IgD-negative memory B cell (primary cell): ENCODE data around the gene FBXO5. TPM values are rescaled to one million over a fixed set of nuclear protein-coding genes. Genes with fewer than 3 reads are reported as not detected.

Experiments used
- H3K27ac Mint-ChIP-seq, 3 donors: one replicate each; pipeline ENCODE4 v1.8.0; 2020 to 2022; ENCODE audit warnings: mild to moderate bottlenecking in 3 of 3, mixed read lengths in 3 of 3, moderate library complexity in 1 of 3
- H3K27me3 Mint-ChIP-seq: one replicate; pipeline ENCODE4 v1.8.0; 2021; ENCODE audit warnings: mixed read lengths
- H3K36me3 Mint-ChIP-seq: one replicate; pipeline ENCODE4 v1.8.0; 2020; ENCODE audit warnings: mild to moderate bottlenecking, mixed read lengths
- H3K4me1 Mint-ChIP-seq, 3 donors: one replicate each; pipeline ENCODE4 v1.8.0; 2020 to 2022; ENCODE audit warnings: mixed read lengths in 3 of 3, mild to moderate bottlenecking in 1 of 3
- H3K4me3 Mint-ChIP-seq, 4 donors: one replicate each; pipeline ENCODE4 v1.8.0; 2020 to 2022; ENCODE audit warnings: mild to moderate bottlenecking in 4 of 4, mixed read lengths in 4 of 4, moderate library complexity in 3 of 4
- H3K9me3 Mint-ChIP-seq, 3 donors: one replicate each; pipeline ENCODE4 v1.8.0; 2020 to 2021; ENCODE audit warnings: mixed read lengths in 3 of 3, mild to moderate bottlenecking in 1 of 3
- polyA plus RNA-seq: library from polyadenylated mRNA; unstranded; fragments of 300-500 nt; fragmentation: Illumina TruSeq; gene quantifications from one replicate; pipeline ENCODE4 v1.2.3, GENCODE V29; 2021

FBXO5 gene, protein sequence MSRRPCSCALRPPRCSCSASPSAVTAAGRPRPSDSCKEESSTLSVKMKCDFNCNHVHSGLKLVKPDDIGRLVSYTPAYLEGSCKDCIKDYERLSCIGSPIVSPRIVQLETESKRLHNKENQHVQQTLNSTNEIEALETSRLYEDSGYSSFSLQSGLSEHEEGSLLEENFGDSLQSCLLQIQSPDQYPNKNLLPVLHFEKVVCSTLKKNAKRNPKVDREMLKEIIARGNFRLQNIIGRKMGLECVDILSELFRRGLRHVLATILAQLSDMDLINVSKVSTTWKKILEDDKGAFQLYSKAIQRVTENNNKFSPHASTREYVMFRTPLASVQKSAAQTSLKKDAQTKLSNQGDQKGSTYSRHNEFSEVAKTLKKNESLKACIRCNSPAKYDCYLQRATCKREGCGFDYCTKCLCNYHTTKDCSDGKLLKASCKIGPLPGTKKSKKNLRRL
- 12.3 TPM for polyA plus RNA-seq

DNA sequence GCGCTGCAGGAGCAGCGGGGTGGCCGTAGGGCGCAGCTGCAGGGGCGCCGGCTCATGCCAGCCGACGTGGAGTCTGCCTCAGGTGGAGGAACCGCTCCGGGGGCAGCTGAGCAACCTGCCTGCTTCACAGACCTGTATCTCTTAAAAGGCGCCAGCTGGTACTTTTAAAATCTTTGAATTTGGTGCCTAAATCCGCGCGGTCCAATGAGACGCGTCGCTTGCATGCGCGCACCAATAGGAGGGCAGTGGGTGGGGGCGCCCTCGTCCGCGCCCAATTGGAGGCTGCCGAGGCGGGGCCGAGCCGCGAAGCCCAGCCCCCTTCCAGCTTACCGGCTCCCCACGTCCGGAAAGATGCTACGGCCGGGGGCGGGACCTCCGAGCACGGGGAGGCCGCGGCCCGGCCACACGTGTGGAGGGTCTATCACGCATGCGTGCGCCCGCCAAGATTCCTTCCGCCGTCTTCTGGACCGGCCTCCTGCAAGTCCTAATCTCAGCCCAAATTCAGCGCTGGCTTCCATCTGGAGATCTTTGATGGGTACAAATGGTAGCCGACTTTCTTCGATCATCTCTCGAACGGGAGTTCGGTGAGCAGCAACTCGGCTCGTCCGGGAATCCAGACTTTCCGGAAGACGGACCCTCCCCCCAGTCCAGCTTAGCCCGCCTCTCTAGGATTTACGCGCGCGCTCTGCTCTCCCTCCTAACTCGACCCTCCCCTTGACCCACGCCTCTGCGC lies at the start of gene FBXO5:
Gene FBXO5, minus strand, starts transcription at position 138 of the 733 bp plus-strand sequence. Its CDS starts 82 bp downstream, at position 56.
- peak within 1 kb of the TSS; percentile 90 to 100 (median 99) for H3K4me3 Mint-ChIP-seq
- H3K36me3 Mint-ChIP-seq: peaks cover 6% of the 10 kb centered on the region
- H3K27me3 Mint-ChIP-seq: no peaks in the 10 kb centered on the region
- no peaks in the 10 kb centered on the region for H3K9me3 Mint-ChIP-seq
- H3K4me1 Mint-ChIP-seq: peaks cover 26 to 37% (median 34%) of the 10 kb centered on the region in 3 donors
- H3K27ac Mint-ChIP-seq: peak within 1 kb of the TSS; percentile 89 to 99 (median 94)

DNA sequence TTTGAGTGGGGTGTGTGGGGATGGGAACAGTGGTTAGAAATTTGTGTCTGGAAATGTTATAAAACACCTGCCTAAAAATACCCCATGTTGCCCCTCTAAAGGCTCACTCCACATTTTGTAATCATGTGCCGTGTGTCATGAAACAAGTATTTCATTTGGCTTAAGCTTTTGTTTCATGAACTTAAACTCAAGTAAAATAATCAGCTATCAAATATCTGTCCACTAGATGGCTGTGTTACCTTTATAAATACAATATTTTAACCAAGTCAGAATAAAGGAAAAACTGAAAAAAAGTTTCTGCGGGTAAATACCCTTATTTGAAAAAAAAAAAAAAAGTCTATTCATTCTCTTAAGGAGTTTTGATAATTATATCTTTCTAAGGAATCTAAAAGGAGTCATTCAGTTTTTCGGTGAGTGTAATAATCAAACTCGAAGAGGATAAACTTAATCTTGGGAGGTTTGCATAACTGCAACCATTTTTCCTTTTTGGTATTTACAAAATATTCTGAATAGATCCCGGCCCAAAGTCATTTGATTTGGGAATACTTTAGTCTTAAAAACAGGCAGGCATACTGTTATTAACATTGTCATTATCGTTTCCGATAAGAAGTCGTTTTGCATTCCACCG lies 49.5 kb upstream of the FBXO5 start:
- Mint-ChIP-seq H3K9me3 (no peaks in the 10 kb centered on the region), H3K36me3 (peaks cover 2% of the 10 kb centered on the region), H3K27me3 (peaks cover 4% of the 10 kb centered on the region)

DNA sequence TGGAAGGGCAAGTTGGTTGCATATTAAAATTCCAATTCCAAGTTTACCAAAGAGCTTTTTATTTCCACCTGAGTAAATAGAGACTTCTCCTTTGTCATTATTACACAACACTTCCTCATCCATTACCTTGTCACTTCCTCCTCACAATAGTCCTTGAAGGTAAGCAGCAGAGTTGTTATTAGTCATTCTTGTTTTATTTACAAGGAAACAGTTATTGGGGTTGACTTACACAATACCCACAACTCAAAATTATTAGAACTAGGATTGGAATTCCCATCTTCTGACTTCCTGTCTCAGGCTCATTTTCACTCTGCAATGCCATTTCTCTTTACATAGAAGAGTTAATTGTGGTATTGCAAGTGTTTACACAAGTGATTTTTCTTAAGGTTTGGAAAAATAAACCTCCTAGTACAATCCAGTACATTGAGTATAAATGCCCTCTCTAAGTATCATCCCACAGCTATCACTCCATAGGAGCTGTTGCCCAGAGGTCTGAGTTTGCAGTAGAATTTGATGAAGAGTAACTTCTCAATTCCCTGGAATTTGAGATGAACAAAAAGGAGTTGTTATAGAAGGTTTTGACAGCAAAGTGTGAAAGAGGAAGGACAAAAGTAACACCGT lies 48.6 kb upstream of the FBXO5 start:
- H3K27ac Mint-ChIP-seq: no peak overlapping the region
- no peaks in the 10 kb centered on the region for H3K36me3 Mint-ChIP-seq

More for the DNA sequence above, 49.5 kb upstream of the FBXO5 start:
- no peak overlapping the region for H3K4me3 Mint-ChIP-seq
- no peak overlapping the region for H3K27ac Mint-ChIP-seq
- no peaks in the 10 kb centered on the region for H3K4me1 Mint-ChIP-seq

DNA sequence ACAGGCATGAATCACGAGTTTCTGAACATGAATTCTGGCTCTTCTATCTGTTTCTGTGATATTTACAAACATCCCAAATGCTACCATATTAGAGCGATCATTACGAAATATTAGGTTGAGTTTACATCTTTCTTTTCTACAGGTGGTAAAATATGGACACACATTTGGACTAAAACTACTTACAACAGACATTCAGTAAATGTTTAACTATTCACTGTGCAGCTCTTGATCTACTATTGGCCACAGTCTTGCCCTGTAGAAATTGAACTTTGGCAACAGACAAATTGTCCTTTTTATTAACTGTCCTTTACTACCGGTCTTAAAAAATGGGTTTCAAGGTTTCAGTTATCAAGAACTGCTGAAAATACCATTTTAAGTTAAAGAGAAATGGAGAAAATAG lies 46.1 kb upstream of the FBXO5 start:
- Mint-ChIP-seq H3K27ac (no peak overlapping the region), H3K27me3 (peaks cover 12% of the 10 kb centered on the region), H3K4me3 (no peak overlapping the region), H3K9me3 (no peaks in the 10 kb centered on the region), H3K4me1 (peaks cover 0 to 6% (median 3%) of the 10 kb centered on the region in 3 donors), H3K36me3 (no peaks in the 10 kb centered on the region)

More for the DNA sequence above, 48.6 kb upstream of the FBXO5 start:
- Mint-ChIP-seq H3K4me1 (no peaks in the 10 kb centered on the region), H3K9me3 (no peaks in the 10 kb centered on the region), H3K4me3 (no peak overlapping the region), H3K27me3 (peaks cover 8% of the 10 kb centered on the region)

DNA sequence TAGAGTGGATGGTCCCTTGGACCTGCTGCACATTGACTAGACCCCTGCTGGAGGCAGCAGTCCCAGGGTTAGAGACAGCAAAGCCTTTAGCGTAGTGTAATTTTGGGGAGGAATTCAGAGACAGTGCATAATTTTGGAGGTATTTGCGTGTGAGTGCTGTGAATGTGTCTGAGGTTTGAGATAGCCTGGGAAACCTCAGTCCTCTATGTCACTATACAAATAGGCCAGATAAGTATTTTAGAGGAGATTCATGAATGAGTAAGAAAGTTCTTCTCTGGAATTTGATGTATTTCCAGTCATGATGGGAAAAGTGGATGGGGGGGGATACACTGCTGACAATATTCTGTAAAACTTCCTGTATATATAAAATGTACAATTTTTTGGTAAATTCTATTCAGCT lies 45.4 kb upstream of the FBXO5 start:
- Mint-ChIP-seq H3K27me3 (peaks cover 12% of the 10 kb centered on the region), H3K4me3 (no peak overlapping the region), H3K27ac (no peak overlapping the region), H3K36me3 (no peaks in the 10 kb centered on the region), H3K9me3 (no peaks in the 10 kb centered on the region), H3K4me1 (peaks cover 0 to 6% (median 3%) of the 10 kb centered on the region in 3 donors)

DNA sequence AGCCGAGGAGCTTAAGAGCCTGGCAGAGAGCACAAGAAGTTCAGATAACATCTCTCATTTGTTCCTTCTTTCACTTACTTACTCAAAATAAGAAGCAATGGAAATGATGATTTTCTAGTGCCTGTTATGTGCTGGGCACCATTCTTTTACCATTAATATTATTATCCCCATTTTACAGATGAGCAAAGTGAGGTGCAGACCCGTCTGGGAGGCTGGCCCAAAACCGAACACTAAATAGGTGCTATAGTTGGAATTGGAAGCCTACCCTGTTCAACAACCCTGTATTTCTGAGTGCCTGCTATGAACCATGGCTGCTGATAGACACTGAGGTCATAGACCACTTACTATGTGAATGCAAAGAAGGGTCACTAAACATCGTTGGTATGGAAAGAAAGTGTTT lies 44.6 kb upstream of the FBXO5 start:
- H3K27ac Mint-ChIP-seq: no peak overlapping the region
- peaks cover 12% of the 10 kb centered on the region for H3K27me3 Mint-ChIP-seq
- H3K4me3 Mint-ChIP-seq: no peak overlapping the region
- H3K36me3 Mint-ChIP-seq: no peaks in the 10 kb centered on the region
- H3K4me1 Mint-ChIP-seq: peaks cover 0 to 6% (median 3%) of the 10 kb centered on the region in 3 donors
- no peaks in the 10 kb centered on the region for H3K9me3 Mint-ChIP-seq

DNA sequence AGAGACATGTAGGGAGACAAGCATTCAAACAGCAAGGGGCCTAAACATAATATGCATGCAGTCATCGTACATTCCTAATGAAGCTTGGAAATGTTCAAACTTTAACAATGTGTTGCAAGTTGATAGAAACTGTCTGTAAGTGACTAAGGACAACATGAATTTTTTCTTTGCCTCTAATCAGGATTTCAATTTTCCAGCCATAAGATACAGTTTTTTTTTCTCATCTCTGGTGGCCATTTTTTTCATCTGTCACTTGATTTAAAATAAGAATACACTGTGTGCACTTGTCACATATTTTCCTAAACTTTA lies 41.8 kb upstream of the FBXO5 start:
- Mint-ChIP-seq H3K27ac (no peak overlapping the region), H3K36me3 (no peaks in the 10 kb centered on the region), H3K4me1 (peaks cover 0 to 6% (median 3%) of the 10 kb centered on the region in 3 donors), H3K9me3 (no peaks in the 10 kb centered on the region), H3K4me3 (no peak overlapping the region), H3K27me3 (peaks cover 16% of the 10 kb centered on the region)

DNA sequence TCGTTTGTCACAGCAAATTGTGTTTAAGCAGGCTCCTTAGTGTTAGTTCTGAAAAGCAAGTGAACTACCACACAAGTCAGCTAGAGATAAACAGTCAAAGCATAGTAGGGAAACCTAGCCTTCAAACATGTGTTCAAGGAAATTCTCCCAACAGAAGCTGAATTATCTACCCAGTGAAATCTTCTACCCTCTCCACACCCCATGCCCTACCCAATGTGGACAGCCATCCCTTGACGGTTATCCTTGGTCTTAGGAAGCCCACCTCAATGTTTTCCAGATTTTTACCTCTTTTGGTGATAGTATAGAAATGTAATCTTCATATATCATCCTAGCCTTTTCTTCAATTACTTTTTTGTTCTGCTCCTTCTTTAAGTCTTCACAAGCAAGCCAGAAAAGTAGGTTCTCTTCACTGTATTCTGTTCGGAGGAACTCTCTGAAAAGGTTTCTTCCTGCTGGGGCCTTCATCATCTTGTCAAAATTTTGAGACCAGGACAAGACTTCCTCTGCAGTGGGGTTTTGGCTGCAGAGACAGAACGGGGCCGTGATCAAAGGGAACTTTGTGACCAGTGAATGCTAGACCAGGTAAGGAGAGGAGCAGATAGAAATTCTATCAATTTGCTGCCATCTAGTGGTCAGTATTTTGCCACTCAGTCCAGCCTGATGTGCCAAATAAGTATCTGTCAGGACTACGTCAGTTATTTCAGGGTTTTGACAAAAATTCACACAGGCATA lies 41.3 kb upstream of the FBXO5 start:
- Mint-ChIP-seq H3K27me3 (peaks cover 17% of the 10 kb centered on the region), H3K27ac (no peak overlapping the region), H3K36me3 (no peaks in the 10 kb centered on the region), H3K4me1 (peaks cover 0 to 6% (median 3%) of the 10 kb centered on the region in 3 donors), H3K9me3 (no peaks in the 10 kb centered on the region), H3K4me3 (no peak overlapping the region)

DNA sequence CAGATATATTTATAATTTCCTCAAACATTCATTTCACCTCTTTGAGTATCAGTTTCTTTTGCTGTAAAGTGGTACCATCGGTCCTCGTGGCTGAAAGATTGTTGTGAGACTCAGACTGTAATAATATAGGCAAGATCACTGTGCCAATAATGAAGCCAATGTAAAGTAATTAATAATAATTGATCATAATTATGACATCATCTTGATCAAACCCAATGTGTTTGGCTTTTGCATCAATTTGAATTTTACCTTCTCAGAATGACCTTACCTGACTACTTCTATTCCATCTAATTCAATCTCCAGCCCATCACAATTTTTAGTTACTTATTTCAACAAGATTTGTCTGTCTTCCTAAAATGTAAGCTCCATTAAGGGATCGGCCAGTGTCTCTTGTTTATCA lies 35.5 kb upstream of the FBXO5 start:
- Mint-ChIP-seq H3K36me3 (no peaks in the 10 kb centered on the region), H3K9me3 (no peaks in the 10 kb centered on the region), H3K4me1 (no peaks in the 10 kb centered on the region), H3K27me3 (peaks cover 13% of the 10 kb centered on the region), H3K4me3 (no peak overlapping the region), H3K27ac (no peak overlapping the region)

DNA sequence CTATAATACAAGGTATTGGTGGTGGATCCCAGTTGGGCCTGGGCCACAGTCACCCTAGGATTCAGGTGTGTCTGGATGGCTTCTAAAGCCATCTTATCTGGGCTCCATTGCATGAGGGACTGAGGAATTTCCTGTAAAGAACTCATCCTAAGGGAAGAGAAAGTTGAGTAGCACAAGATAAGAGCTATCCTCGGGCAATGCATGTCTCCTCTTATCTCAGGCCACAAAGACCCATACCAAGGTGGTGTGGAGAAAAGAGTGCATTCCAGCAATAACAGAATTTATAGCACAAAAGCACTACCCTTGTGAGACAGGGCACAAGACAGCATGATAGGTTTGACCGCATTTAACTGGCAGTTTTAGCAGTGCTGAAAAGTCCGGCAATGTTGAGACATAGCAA lies 34.0 kb upstream of the FBXO5 start:
- Mint-ChIP-seq H3K27ac (no peak overlapping the region), H3K27me3 (peaks cover 17% of the 10 kb centered on the region), H3K4me3 (no peak overlapping the region), H3K9me3 (no peaks in the 10 kb centered on the region), H3K36me3 (no peaks in the 10 kb centered on the region), H3K4me1 (no peaks in the 10 kb centered on the region)

DNA sequence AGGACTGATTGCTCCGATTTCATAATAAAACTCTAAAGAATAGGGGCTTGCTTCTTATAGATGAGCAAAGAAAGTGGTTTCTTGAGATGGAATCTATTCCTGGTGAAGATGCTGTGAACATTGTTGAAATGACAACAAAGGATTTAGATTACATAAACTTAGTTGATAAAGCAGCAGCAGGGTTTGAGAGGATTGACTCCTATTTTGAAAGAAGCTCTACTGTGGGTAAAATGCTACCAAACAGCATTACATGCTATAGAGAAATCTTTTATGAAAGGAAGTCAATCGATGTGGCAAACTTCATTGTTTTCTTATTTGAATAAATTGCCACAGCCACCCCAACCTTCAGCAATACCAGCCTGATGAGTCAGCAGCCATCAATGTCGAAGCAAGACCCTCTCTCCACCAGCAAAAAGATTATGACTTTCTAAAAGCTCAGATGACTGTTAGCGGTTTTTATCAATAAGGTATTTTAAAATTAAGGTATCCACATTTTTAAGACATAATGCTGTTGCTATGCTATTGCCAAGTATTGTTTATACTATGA lies 32.3 kb upstream of the FBXO5 start:
- no peak overlapping the region for H3K4me3 Mint-ChIP-seq
- peaks cover 14% of the 10 kb centered on the region for H3K27me3 Mint-ChIP-seq
- no peaks in the 10 kb centered on the region for H3K4me1 Mint-ChIP-seq
- no peaks in the 10 kb centered on the region for H3K9me3 Mint-ChIP-seq
- no peaks in the 10 kb centered on the region for H3K36me3 Mint-ChIP-seq
- no peak overlapping the region for H3K27ac Mint-ChIP-seq

DNA sequence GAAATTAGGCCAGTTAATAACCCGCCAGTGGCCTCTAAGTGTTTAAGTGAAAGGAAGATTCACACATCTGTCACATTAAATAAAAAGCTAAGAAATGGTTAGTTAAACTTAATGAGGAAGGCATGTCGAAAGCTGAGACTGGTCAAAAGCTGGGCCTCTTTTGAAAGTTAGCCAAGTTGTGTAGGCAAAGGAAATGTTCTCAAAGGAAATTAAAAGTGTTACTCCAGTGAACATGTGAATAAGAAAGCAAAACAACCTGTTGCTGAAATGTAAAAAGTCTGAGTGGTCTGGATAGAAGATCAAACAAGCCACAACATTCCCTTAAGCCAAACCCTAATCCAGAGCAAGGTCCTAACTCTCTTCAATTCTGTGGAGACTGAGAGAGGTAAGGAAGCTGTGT lies 30.6 kb upstream of the FBXO5 start:
- no peaks in the 10 kb centered on the region for H3K36me3 Mint-ChIP-seq
- H3K4me1 Mint-ChIP-seq: no peaks in the 10 kb centered on the region
- no peak overlapping the region for H3K27ac Mint-ChIP-seq
- no peak overlapping the region for H3K4me3 Mint-ChIP-seq
- H3K27me3 Mint-ChIP-seq: peaks cover 12% of the 10 kb centered on the region
- no peaks in the 10 kb centered on the region for H3K9me3 Mint-ChIP-seq

DNA sequence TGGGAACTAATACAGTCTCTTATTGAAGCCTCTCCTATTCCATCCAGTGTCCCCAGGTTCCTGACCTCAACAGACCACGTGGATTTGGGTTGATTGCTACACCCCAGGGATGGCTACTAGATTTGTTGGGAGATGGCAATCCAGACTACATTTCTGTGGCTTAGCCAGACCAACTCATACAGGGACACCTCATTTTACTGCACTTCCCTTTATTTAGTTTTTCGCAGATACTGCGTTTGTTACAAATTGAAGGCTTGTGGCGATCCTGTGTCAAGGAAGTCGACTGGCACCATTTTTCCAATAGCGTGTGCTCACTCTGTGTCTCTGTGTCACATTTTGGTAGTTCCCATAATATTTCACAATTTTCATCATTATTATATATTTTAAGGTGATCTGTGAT lies 30.0 kb upstream of the FBXO5 start:
- no peak overlapping the region for H3K27ac Mint-ChIP-seq
- H3K27me3 Mint-ChIP-seq: peaks cover 12% of the 10 kb centered on the region
- no peak overlapping the region for H3K4me3 Mint-ChIP-seq
- H3K36me3 Mint-ChIP-seq: no peaks in the 10 kb centered on the region
- no peaks in the 10 kb centered on the region for H3K9me3 Mint-ChIP-seq
- no peaks in the 10 kb centered on the region for H3K4me1 Mint-ChIP-seq

DNA sequence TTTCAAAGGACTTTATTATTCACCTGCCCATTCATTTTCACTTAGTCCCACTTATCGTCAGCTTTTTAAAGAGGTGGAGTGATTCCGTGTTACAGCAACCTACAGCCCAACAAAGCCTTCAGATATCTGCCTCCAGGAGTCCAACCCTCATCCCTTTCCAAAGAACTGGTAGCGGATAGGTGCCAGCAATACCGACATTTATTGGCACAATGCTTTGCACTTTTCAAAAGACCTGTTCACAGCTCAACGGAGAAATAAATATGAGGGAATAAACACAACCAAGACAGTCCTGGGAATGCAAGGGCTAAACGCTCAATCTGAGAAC lies 20.5 kb upstream of the FBXO5 start:
- Mint-ChIP-seq H3K4me3 (peak overlapping the region; percentile 92 to 100 (median 96)), H3K4me1 (peaks cover 38 to 46% (median 39%) of the 10 kb centered on the region in 3 donors), H3K27me3 (no peaks in the 10 kb centered on the region), H3K27ac (peak overlapping the region; percentile 88 to 95 (median 89)), H3K9me3 (no peaks in the 10 kb centered on the region), H3K36me3 (peaks cover 5% of the 10 kb centered on the region)
